ENCODE data around the gene CAPN7.

CAPN7 gene

DNA sequence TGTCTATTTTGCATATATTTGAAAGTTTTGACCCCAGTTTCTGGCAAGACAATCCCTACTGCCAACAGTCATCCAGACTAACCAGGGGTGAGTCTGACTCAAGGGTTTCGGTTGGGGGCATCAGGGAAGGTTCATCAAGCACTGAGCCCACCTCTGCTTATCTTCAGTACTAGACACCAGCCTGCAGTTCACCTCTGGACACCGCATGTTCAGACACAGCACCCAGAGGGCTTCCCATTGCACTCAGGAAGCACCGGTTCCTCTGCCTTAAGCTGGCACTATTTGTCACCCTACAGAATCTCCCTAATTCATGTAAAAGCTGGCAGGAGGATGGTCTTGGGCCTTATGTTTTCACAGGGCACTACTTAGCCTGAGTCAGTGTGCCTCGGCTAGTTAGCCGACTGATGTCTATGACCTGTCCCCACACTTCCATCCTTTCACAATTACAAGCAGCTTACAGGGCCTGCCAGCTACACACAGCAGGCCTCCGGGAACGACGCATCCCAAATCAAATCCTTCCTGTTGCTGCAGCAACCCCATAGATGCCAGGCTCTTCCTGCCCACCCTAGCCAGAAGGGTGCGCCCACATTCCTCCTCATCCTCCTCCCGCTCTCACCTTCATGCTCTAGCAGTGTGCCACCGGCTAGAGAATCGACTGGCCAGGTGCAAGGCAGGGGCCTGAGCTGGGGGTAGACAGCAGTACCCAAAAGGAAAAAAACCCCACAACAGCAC, 73.8 kb downstream of the CAPN7 start:
- H3K9me3 ChIP-seq, result no peaks in the 10 kb centered on the region
- no peaks in the 10 kb centered on the region for H3K27me3 ChIP-seq
- H3K27ac ChIP-seq, result peak overlapping the region; percentile 37
- no peak overlapping the region for H3K4me3 ChIP-seq (ENCODE audit: low read depth in 1 of 2, low read length in 1 of 2)
- H3K4me1 ChIP-seq (ENCODE audit: control insufficient read depth in 1 of 2, insufficient read depth in 1 of 2, low read depth in 1 of 2, low read length in 1 of 2), result peaks cover 16 to 34% of the 10 kb centered on the region in 2 experiments
- H3K36me3 ChIP-seq, result no peaks in the 10 kb centered on the region
- TF ChIP-seq CTCF (IDR thresholded peaks at IDR 0.05), result no peak

- H3K27ac ChIP-seq, result no peak overlapping the region
Observed at GRCh38 chr3:15280853-15281532, 74.9 kb downstream of the CAPN7 start.

DNA sequence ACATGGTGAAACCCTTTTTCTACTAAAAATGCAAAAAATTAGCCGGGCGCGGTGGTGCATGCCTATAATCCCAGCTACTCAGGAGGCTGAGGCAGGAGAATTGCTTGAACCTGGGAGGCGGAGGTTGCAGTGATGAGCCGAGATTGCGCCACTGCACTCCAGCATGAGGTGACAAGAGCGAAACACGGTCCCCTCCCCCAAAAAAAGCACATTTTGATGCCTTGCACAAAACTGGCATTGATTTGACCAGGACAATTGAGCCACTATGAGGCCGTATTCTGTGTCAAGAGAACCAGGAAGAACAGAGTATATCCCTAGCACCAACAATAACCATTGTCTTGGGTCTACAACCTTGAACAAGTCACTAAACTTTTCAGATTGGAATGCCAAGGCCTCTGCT, 75.8 kb downstream of the CAPN7 start:
- Histone ChIP-seq H3K27me3 (no peaks in the 10 kb centered on the region), H3K36me3 (peaks cover 4% of the 10 kb centered on the region), H3K27ac (peak overlapping the region; percentile 23), H3K9me3 (no peaks in the 10 kb centered on the region), H3K4me1 (ENCODE audit: control insufficient read depth in 1 of 2, insufficient read depth in 1 of 2, low read depth in 1 of 2, low read length in 1 of 2) (peaks cover 14 to 21% of the 10 kb centered on the region in 2 experiments), H3K4me3 (ENCODE audit: low read depth in 1 of 2, low read length in 1 of 2) (no peak overlapping the region)
- TF ChIP-seq CTCF (IDR thresholded peaks at IDR 0.05), result no peak

More at GRCh38 chr3:15280853-15281532, 74.9 kb downstream of the CAPN7 start:
- H3K27me3 ChIP-seq, result no peaks in the 10 kb centered on the region
- H3K9me3 ChIP-seq, result no peaks in the 10 kb centered on the region
- peaks cover 8 to 24% of the 10 kb centered on the region in 2 experiments for H3K4me1 ChIP-seq (ENCODE audit: control insufficient read depth in 1 of 2, insufficient read depth in 1 of 2, low read depth in 1 of 2, low read length in 1 of 2)
- no peak overlapping the region for H3K4me3 ChIP-seq (ENCODE audit: low read depth in 1 of 2, low read length in 1 of 2)
- peaks cover 3% of the 10 kb centered on the region for H3K36me3 ChIP-seq
- no peak for TF ChIP-seq CTCF (IDR thresholded peaks at IDR 0.05)

DNA sequence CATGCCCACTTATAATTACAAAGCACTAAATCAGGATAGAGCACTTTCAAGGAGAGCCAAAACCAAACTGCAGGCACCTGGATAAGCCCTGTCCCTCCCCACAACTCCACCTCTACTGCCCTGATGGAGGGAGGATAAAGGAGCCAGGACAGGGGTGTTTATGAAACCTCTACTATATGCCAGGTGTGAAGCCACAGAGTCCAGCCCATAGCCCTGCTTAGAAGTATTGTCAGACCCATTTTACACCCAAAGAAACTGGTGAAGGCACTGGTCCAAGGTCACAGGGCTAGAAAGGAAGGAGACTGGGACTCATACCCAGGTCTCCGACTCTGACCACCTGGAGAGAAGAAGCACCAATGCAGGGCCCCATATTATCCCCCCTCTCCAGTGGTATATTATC, 77.7 kb downstream of the CAPN7 start:
- H3K4me1 ChIP-seq (ENCODE audit: control insufficient read depth in 1 of 2, insufficient read depth in 1 of 2, low read depth in 1 of 2, low read length in 1 of 2), result peaks cover 33 to 40% of the 10 kb centered on the region in 2 experiments
- H3K9me3 ChIP-seq, result no peaks in the 10 kb centered on the region
- H3K27ac ChIP-seq, result peak overlapping the region; percentile 48
- H3K4me3 ChIP-seq (ENCODE audit: low read depth in 1 of 2, low read length in 1 of 2), result no peak overlapping the region
- no peaks in the 10 kb centered on the region for H3K27me3 ChIP-seq
- TF ChIP-seq CTCF (IDR thresholded peaks at IDR 0.05), result no peak
- peaks cover 4% of the 10 kb centered on the region for H3K36me3 ChIP-seq

- Histone ChIP-seq H3K27me3 (no peaks in the 10 kb centered on the region), H3K9me3 (no peaks in the 10 kb centered on the region), H3K4me3 (ENCODE audit: low read depth in 1 of 2, low read length in 1 of 2) (no peak overlapping the region), H3K27ac (peak overlapping the region; percentile 48), H3K36me3 (peaks cover 4% of the 10 kb centered on the region), H3K4me1 (ENCODE audit: control insufficient read depth in 1 of 2, insufficient read depth in 1 of 2, low read depth in 1 of 2, low read length in 1 of 2) (peaks cover 39 to 46% of the 10 kb centered on the region in 2 experiments)
- no peak for TF ChIP-seq CTCF (IDR thresholded peaks at IDR 0.05)
Observed at GRCh38 chr3:15284121-15284889, 78.3 kb downstream of the CAPN7 start.

Data from neutrophil (primary cell).